K562 (cell line): ENCODE data around the gene KL. TPM values are rescaled to one million over a fixed set of nuclear protein-coding genes. Genes with fewer than 3 reads are reported as not detected.

ENCODE experiments used
- ATAC-seq: fragments of 200-7000 bp; cut with Tn5 transposase; 3 replicates; pipeline ENCODE4 v1.9.1; 2020; ENCODE audit warnings: moderate library complexity
- BruUV-seq: library from RNA; stranded (reverse); fragments of 400-500 nt; replicated peaks from 2 replicates; lab custom pipeline; 2021; lab: Mats Ljungman, UMichigan
- CTCF ChIA-PET: fragments of 300-600 bp; formaldehyde crosslinking; extraction: SDS; loops from one replicate; lab custom pipeline; 2021; ENCODE audit warnings: low intra/inter-chr PET ratio; lab: Yijun Ruan, JAX
- POLR2A ChIA-PET: fragments of 300-600, 350-650 bp; sonication (Branson Sonifier 250); formaldehyde crosslinking; extraction: SDS; loops from one replicate; lab custom pipeline; 2021; ENCODE audit warnings: antibody characterized with exemption, inconsistent platforms; lab: Yijun Ruan, JAX
- DNase-seq, 4 experiments: peaks; one replicate each; pipeline versions ENCODE4 v3.0.0 to v3.0.0-alpha.2; 2011 to 2018; ENCODE audit warnings: low spot score in 3 of 4, mixed read lengths in 3 of 4; ENCODE audit errors: extremely low read depth in 1 of 4
- FAIRE-seq: peaks from 2 replicates; lab custom pipeline; 2011; peaks lifted over from hg19 to GRCh38; lab: Jason Lieb, UNC
- H2AFZ ChIP-seq: 2 replicates; pipeline ENCODE4 v1.6.0; 2011; ENCODE audit warnings: low read depth, low read length, control low read depth, inconsistent platforms
- H3K27ac ChIP-seq: fragments of 200-600 bp; 3 replicates; pipeline ENCODE4 v1.8.0; 2011; ENCODE audit warnings: low read depth, mild to moderate bottlenecking, control low read depth, inconsistent platforms, low read length, moderate library complexity, mixed read lengths; ENCODE audit errors: extremely low read depth
- H3K27me3 ChIP-seq, 2 experiments: fragments of 300-600 bp in 1 of 2; 2 replicates in 1 of 2; 3 replicates in 1 of 2; pipeline versions ENCODE4 v1.6.0 to v1.8.0; 2011; ENCODE audit warnings: inconsistent platforms in 2 of 2, low read length in 2 of 2, mild to moderate bottlenecking in 1 of 2, mixed read lengths in 1 of 2, moderate library complexity in 1 of 2; ENCODE audit not compliant: control insufficient read depth in 2 of 2, insufficient read depth in 2 of 2
- H3K36me3 ChIP-seq: fragments of 300-600 bp; 3 replicates; pipeline ENCODE4 v1.8.0; 2011; ENCODE audit warnings: mild to moderate bottlenecking, low read length, inconsistent platforms; ENCODE audit not compliant: control insufficient read depth, insufficient read depth
- H3K4me1 ChIP-seq, 2 experiments: fragments of 200-600 bp in 1 of 2; replicated peaks in 1 of 2; 2 replicates in 1 of 2; 3 replicates in 1 of 2; pipeline versions ENCODE4 v1.5.1 to v1.8.0; 2011; ENCODE audit warnings: inconsistent platforms in 2 of 2, low read length in 2 of 2, mild to moderate bottlenecking in 1 of 2, mixed read lengths in 1 of 2, moderate library complexity in 1 of 2; ENCODE audit not compliant: control insufficient read depth in 2 of 2, insufficient read depth in 2 of 2
- H3K4me2 ChIP-seq: 2 replicates; pipeline ENCODE4 v1.6.1; 2011; ENCODE audit warnings: low read length, control low read depth, inconsistent platforms, mixed read lengths; ENCODE audit not compliant: insufficient read depth
- H3K4me3 ChIP-seq: fragments of 200-600 bp; sonication (generic), shearing (Covaris generic); 2 replicates; pipeline ENCODE4 v1.5.1; 2016; ENCODE audit warnings: control low read depth, inconsistent platforms
- H3K79me2 ChIP-seq: fragments of 200-600 bp; 3 replicates; pipeline ENCODE4 v1.8.0; 2011; ENCODE audit warnings: low read length, inconsistent platforms; ENCODE audit not compliant: control insufficient read depth, insufficient read depth
- H3K9ac ChIP-seq, 2 experiments: 2 replicates each; pipeline versions ENCODE4 v1.6.0 to v1.6.1; 2011; ENCODE audit warnings: low read depth in 2 of 2, low read length in 2 of 2, control low read depth in 1 of 2, inconsistent platforms in 1 of 2, mild to moderate bottlenecking in 1 of 2, mixed read lengths in 1 of 2; ENCODE audit not compliant: insufficient read depth in 1 of 2
- H3K9me1 ChIP-seq: one replicate; pipeline ENCODE4 v1.6.0; 2011; ENCODE audit warnings: inconsistent platforms, mild to moderate bottlenecking, low read length, moderate library complexity; ENCODE audit not compliant: control insufficient read depth, insufficient read depth
- H3K9me3 ChIP-seq: replicated peaks from 2 replicates; pipeline ENCODE4 v1.5.1; 2011; ENCODE audit warnings: low read depth, low read length, inconsistent platforms; ENCODE audit not compliant: control insufficient read depth, insufficient read depth
- H4K20me1 ChIP-seq: replicated peaks from 2 replicates; pipeline ENCODE4 v1.6.1; 2011; ENCODE audit warnings: low read length, inconsistent platforms, mixed read lengths; ENCODE audit not compliant: control insufficient read depth, insufficient read depth
- DPF2 ChIP-seq: fragments of 450-650 bp; IDR thresholded peaks from 2 replicates; pipeline ENCODE4 v1.6.1; 2016
- KAT2B ChIP-seq: IDR thresholded peaks from one replicate; pipeline ENCODE4 v1.6.1; 2012; ENCODE audit warnings: low read depth, mild to moderate bottlenecking, control low read depth, inconsistent platforms, low read length, moderate library complexity
- NFIC ChIP-seq: fragments of 450-650 bp; IDR thresholded peaks from 2 replicates; pipeline ENCODE4 v1.6.1; 2017; ENCODE audit warnings: mild to moderate bottlenecking, inconsistent platforms
- SMAD4 ChIP-seq: fragments of 250-450 bp; sonication (Bioruptor Pico); conservative IDR thresholded peaks from 2 replicates; pipeline ENCODE4 v1.8.0; 2021; ENCODE audit warnings: inconsistent platforms, mild to moderate bottlenecking, moderate library complexity
- SMARCA5 ChIP-seq: fragments of 450-650 bp; IDR thresholded peaks from 2 replicates; pipeline ENCODE4 v1.6.1; 2016
- SP1 ChIP-seq: sonication (generic); formaldehyde crosslinking; IDR thresholded peaks from 2 replicates; pipeline ENCODE4 v1.8.1; 2022; ENCODE audit warnings: mild to moderate bottlenecking, missing genetic modification reagents
- WGBS: fragments of 100-300 bp; shearing (Covaris generic); methylation state at CpG from one replicate; pipeline ENCODE4 v1.1.6; 2016; ENCODE audit warnings: low coverage, mixed read lengths; ENCODE audit not compliant: insufficient coverage; ENCODE audit errors: missing lambda C conversion rate; 5-methylcytosine and 5-hydroxymethylcytosine counted together
- in situ Hi-C: fragments of 300-500 bp; cut with MboI; formaldehyde crosslinking; loops from 4 replicates; pipeline ENCODE4 v1.15.0; 2018; ENCODE audit warnings: inconsistent platforms, mixed read lengths
- intact Hi-C: fragments of 100-400 bp; cut with micrococcal nuclease; formaldehyde crosslinking; loops from 2 replicates; pipeline ENCODE4 v1.14.2; 2022
- polyA plus RNA-seq, 8 experiments: library from polyadenylated mRNA; depleted of rRNA in 4 of 8; stranded (reverse) in 5 of 8; unstranded in 3 of 8; fragments of >200 nt; fragmentation: Nextera tagmentation in 2 of 8; fragmentation: Illumina TruSeq in 1 of 8; extraction: Ambion mirVana in 2 of 8; extraction: Trizol in 1 of 8; gene quantifications; 2 replicates each; pipeline versions ENCODE4 v1.2.1 to v1.2.3, GENCODE V29; 2011 to 2014; ENCODE audit warnings: inconsistent platforms in 1 of 8, missing spikeins in 1 of 8
- total RNA-seq, 7 experiments: library from RNA; depleted of rRNA in 6 of 7; stranded (reverse); fragments of >200 nt in 6 of 7; fragmentation: Illumina TruSeq in 2 of 7; extraction: Trizol in 2 of 7; gene quantifications; 2 replicates each; pipeline versions ENCODE4 v1.2.1 to v1.2.3, GENCODE V29; 2011 to 2021; ENCODE audit warnings: low replicate concordance in 1 of 7
- TF ChIP-seq, protein P1 (sequence below), 2 experiments: fragments of 450-650 bp; formaldehyde crosslinking in 1 of 2; IDR thresholded peaks; 2 replicates each; pipeline versions ENCODE4 v1.4.0 to v1.6.1; 2014 to 2020; ENCODE audit warnings: mild to moderate bottlenecking in 2 of 2, borderline replicate concordance in 1 of 2, low read depth in 1 of 2
- TF ChIP-seq, protein P2 (sequence below): fragments of 150-350 bp; conservative IDR thresholded peaks from 2 replicates; pipeline ENCODE4 v1.6.1; 2014; ENCODE audit warnings: low read length
- TF ChIP-seq, protein P3 (sequence below): sonication (generic); formaldehyde crosslinking; IDR thresholded peaks from 2 replicates; pipeline ENCODE4 v1.9.0; 2022; ENCODE audit warnings: mild to moderate bottlenecking, missing genetic modification reagents

KL gene
- total and polyA plus RNA-seq, 9 of the 15 experiments (the other 6 are each of a cell fraction or from before 2014, with no cell fraction given): not detected

DNA sequence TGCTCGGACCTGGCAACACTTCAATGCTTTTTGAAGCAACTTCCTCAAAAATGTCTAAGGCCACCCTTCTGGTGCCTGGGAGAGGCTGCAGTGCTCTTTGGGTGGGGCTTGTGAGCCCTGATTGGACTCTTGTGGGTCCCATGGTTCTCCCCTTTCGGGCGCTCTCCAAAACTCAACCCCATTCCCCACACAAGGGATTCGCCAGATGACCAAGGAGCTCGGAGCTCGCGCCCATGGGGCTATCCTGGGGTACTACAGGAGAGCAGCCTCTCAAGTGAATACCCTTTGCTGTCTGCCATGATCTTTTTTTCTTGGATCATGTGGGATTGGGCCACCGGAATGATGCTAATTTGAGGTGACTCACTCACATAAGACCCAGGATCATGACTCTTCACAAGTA, 29.7 kb upstream of the KL start:
- Histone ChIP-seq H4K20me1 (no peaks in the 10 kb centered on the region), H3K9me1 (no peaks in the 10 kb centered on the region), H3K4me2 (no peak overlapping the region), H3K9me3 (no peaks in the 10 kb centered on the region), H2AFZ (no peak overlapping the region), H3K27me3 (peaks cover 0 to 3% of the 10 kb centered on the region in 2 experiments; a peak in 1 of 5 replicates), H3K79me2 (no peaks in the 10 kb centered on the region), H3K27ac (no peak overlapping the region), H3K4me3 (no peak overlapping the region), H3K9ac (no peak overlapping the region), H3K4me1 (no peaks in the 10 kb centered on the region), H3K36me3 (no peaks in the 10 kb centered on the region)
- DNase-seq: no peak
- intact Hi-C loops: no loop called here
- POLR2A ChIA-PET: no interaction called here
- no peak for ATAC-seq
- 3% methylated on average over 4 of the region's 8 CpGs for WGBS
- no peak for FAIRE-seq
- no TSS peak for BruUV-seq
- in situ Hi-C loops: no loop called here
- CTCF ChIA-PET: no interaction called here
- TF ChIP-seq, protein P1, sequence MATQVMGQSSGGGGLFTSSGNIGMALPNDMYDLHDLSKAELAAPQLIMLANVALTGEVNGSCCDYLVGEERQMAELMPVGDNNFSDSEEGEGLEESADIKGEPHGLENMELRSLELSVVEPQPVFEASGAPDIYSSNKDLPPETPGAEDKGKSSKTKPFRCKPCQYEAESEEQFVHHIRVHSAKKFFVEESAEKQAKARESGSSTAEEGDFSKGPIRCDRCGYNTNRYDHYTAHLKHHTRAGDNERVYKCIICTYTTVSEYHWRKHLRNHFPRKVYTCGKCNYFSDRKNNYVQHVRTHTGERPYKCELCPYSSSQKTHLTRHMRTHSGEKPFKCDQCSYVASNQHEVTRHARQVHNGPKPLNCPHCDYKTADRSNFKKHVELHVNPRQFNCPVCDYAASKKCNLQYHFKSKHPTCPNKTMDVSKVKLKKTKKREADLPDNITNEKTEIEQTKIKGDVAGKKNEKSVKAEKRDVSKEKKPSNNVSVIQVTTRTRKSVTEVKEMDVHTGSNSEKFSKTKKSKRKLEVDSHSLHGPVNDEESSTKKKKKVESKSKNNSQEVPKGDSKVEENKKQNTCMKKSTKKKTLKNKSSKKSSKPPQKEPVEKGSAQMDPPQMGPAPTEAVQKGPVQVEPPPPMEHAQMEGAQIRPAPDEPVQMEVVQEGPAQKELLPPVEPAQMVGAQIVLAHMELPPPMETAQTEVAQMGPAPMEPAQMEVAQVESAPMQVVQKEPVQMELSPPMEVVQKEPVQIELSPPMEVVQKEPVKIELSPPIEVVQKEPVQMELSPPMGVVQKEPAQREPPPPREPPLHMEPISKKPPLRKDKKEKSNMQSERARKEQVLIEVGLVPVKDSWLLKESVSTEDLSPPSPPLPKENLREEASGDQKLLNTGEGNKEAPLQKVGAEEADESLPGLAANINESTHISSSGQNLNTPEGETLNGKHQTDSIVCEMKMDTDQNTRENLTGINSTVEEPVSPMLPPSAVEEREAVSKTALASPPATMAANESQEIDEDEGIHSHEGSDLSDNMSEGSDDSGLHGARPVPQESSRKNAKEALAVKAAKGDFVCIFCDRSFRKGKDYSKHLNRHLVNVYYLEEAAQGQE (IDR thresholded peaks at IDR 0.05; ENCODE audit: borderline replicate concordance): no peak
- TF ChIP-seq, protein P1 (CRISPR knock-in tag; IDR thresholded peaks at IDR 0.05; ENCODE audit: low read depth): no peak
- TF ChIP-seq, protein P2, sequence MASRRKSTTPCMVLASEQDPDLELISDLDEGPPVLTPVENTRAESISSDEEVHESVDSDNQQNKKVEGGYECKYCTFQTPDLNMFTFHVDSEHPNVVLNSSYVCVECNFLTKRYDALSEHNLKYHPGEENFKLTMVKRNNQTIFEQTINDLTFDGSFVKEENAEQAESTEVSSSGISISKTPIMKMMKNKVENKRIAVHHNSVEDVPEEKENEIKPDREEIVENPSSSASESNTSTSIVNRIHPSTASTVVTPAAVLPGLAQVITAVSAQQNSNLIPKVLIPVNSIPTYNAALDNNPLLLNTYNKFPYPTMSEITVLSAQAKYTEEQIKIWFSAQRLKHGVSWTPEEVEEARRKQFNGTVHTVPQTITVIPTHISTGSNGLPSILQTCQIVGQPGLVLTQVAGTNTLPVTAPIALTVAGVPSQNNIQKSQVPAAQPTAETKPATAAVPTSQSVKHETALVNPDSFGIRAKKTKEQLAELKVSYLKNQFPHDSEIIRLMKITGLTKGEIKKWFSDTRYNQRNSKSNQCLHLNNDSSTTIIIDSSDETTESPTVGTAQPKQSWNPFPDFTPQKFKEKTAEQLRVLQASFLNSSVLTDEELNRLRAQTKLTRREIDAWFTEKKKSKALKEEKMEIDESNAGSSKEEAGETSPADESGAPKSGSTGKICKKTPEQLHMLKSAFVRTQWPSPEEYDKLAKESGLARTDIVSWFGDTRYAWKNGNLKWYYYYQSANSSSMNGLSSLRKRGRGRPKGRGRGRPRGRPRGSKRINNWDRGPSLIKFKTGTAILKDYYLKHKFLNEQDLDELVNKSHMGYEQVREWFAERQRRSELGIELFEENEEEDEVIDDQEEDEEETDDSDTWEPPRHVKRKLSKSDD: no peak
- TF ChIP-seq NFIC (no peak), SMAD4 (CRISPR knock-in tag) (no peak), SMARCA5 (no peak), SP1 (CRISPR knock-in tag) (no peak), DPF2 (no peak), KAT2B (no peak)
- TF ChIP-seq, protein P3, sequence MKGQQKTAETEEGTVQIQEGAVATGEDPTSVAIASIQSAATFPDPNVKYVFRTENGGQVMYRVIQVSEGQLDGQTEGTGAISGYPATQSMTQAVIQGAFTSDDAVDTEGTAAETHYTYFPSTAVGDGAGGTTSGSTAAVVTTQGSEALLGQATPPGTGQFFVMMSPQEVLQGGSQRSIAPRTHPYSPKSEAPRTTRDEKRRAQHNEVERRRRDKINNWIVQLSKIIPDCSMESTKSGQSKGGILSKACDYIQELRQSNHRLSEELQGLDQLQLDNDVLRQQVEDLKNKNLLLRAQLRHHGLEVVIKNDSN (CRISPR knock-in tag): no peak
